Thymus (tissue), 14 donors: Measurements from ENCODE around the gene ASTN2. TPM values are rescaled to one million over a fixed set of nuclear protein-coding genes. Genes with fewer than 3 reads are reported as not detected.

Experiments used
- DNase-seq, 9 donors: peaks; one replicate each; pipeline ENCODE4 v3.0.0-alpha.2; 2013; ENCODE audit warnings: low spot score in 9 of 9, low read depth in 6 of 9, missing footprints in 1 of 9
- H3K27ac ChIP-seq, 2 donors: one replicate each; pipeline ENCODE4 v1.5.1; 2013; ENCODE audit warnings: control low read depth in 1 of 2, low read depth in 1 of 2, low read length in 1 of 2, mild to moderate bottlenecking in 1 of 2, moderate library complexity in 1 of 2
- H3K27me3 ChIP-seq, 2 donors: one replicate each; pipeline ENCODE4 v1.5.1; 2013; ENCODE audit warnings: low read length in 1 of 2; ENCODE audit not compliant: control insufficient read depth in 2 of 2, insufficient read depth in 1 of 2
- H3K36me3 ChIP-seq, 2 donors: one replicate each; pipeline ENCODE4 v1.5.1; 2013; ENCODE audit warnings: low read length in 1 of 2, mild to moderate bottlenecking in 1 of 2, moderate library complexity in 1 of 2; ENCODE audit not compliant: control insufficient read depth in 2 of 2, insufficient read depth in 2 of 2
- H3K4me1 ChIP-seq, 2 donors: one replicate each; pipeline ENCODE4 v1.5.1; 2013; ENCODE audit warnings: low read length in 2 of 2; ENCODE audit not compliant: control insufficient read depth in 2 of 2, insufficient read depth in 2 of 2
- H3K4me3 ChIP-seq, 2 donors: one replicate each; pipeline ENCODE4 v1.5.1; 2013; ENCODE audit warnings: low read length in 2 of 2, control low read depth in 1 of 2, mild to moderate bottlenecking in 1 of 2
- H3K9me3 ChIP-seq, 2 donors: one replicate each; pipeline ENCODE4 v1.5.1; 2013; ENCODE audit warnings: low read length in 1 of 2, mild to moderate bottlenecking in 1 of 2; ENCODE audit not compliant: control insufficient read depth in 2 of 2, insufficient read depth in 1 of 2
- WGBS: extraction: QIAGEN DNeasy Blood & Tissue Kit; methylation state at CpG from one replicate; pipeline ENCODE4 v1.1.7; 2013; 5-methylcytosine and 5-hydroxymethylcytosine counted together
- long read RNA-seq, 10 donors: transcript quantifications; one replicate each; lab custom pipeline, GENCODE V29; 2026
- polyA plus RNA-seq: library from polyadenylated mRNA; stranded (reverse); fragments of 200-250 nt; gene quantifications from one replicate; pipeline ENCODE4 v1.2.3, GENCODE V29; 2013
- total RNA-seq: library from RNA; stranded (reverse); fragments of 120-200 nt; gene quantifications from one replicate; pipeline ENCODE4 v1.2.4, GENCODE V29; 2013
- donor health status: healthy.

Gene ASTN2, protein sequence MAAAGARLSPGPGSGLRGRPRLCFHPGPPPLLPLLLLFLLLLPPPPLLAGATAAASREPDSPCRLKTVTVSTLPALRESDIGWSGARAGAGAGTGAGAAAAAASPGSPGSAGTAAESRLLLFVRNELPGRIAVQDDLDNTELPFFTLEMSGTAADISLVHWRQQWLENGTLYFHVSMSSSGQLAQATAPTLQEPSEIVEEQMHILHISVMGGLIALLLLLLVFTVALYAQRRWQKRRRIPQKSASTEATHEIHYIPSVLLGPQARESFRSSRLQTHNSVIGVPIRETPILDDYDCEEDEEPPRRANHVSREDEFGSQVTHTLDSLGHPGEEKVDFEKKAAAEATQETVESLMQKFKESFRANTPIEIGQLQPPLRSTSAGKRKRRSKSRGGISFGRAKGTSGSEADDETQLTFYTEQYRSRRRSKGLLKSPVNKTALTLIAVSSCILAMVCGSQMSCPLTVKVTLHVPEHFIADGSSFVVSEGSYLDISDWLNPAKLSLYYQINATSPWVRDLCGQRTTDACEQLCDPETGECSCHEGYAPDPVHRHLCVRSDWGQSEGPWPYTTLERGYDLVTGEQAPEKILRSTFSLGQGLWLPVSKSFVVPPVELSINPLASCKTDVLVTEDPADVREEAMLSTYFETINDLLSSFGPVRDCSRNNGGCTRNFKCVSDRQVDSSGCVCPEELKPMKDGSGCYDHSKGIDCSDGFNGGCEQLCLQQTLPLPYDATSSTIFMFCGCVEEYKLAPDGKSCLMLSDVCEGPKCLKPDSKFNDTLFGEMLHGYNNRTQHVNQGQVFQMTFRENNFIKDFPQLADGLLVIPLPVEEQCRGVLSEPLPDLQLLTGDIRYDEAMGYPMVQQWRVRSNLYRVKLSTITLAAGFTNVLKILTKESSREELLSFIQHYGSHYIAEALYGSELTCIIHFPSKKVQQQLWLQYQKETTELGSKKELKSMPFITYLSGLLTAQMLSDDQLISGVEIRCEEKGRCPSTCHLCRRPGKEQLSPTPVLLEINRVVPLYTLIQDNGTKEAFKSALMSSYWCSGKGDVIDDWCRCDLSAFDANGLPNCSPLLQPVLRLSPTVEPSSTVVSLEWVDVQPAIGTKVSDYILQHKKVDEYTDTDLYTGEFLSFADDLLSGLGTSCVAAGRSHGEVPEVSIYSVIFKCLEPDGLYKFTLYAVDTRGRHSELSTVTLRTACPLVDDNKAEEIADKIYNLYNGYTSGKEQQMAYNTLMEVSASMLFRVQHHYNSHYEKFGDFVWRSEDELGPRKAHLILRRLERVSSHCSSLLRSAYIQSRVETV (N-terminal part only)
- total RNA-seq (5.9 TPM), polyA plus RNA-seq (5.8 TPM)
- long read RNA-seq, donor 1: 0 reads
- long read RNA-seq, donor 2: 0 reads
- long read RNA-seq, donor 3: 0 reads
- long read RNA-seq, donor 4: 0 reads
- long read RNA-seq, donor 5: 0 reads
- long read RNA-seq, donor 6, full-length matches to known transcripts: 1 of 1 reads
- long read RNA-seq, donor 6, partial matches to known transcripts: 0 of 1 reads
- long read RNA-seq, donor 6, other reads (novel, unspliced or antisense): 0 of 1 reads
- long read RNA-seq, donor 7: 0 reads
- long read RNA-seq, donor 8: 0 reads
- long read RNA-seq, donor 9: 0 reads
- long read RNA-seq, donor 10: 0 reads

DNA sequence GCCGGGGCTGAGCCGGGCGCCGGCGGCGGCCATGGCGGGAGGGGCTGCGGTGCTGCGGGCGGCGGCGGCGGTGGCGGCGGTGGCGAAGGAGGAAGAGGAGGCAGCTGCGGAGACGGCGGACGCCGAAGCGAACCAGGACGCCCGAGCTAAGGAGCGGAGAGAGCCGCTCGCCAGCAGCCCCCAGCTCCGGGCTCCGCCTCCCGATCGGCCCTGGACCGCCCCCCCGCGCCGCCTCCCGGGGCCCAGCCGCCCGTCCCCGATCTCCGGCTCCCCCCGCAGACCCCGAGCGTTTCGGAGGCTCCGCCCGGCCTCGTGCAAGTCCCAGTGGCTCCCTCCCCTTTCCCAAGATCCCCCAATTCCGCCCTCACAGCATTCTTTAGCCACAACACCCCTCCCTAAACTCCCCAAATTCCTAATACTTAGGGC, at the start of gene ASTN2:
ASTN2 (minus strand) TSS at position 152 of the 426 bp plus-strand sequence; CDS start at position 33, 119 bp downstream.
- DNase-seq: no peak
- Histone ChIP-seq H3K27me3 (peaks cover 51 to 54% of the 10 kb centered on the region in 2 donors), H3K9me3 (no peaks in the 10 kb centered on the region), H3K4me3 (peak within 1 kb of the TSS; percentile 27 to 32), H3K4me1 (no peaks in the 10 kb centered on the region), H3K27ac (no peak within 1 kb of the TSS), H3K36me3 (no peaks in the 10 kb centered on the region)
- WGBS: under 1% methylated on average over 39 of the region's 48 CpGs

DNA sequence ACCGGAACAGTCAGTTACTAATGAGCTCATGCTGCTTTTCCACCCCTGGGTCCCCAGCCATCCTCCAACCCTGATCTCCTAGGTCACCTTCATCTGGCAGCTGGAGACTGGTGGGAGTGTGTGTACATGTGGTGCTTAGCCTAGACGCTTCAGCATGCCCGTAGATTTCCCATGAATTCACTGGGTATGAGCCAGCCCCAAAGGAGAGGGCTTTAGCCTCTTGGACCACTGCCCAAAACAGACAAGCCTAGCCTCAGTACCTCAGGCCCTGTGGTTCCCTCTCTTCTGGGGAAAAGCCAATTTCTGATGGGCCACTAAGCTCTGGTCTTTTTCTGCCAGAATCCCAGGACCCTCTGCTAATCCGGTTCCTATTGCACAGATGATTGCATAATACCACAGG, 48.0 kb upstream of the ASTN2 start:
- H3K36me3 ChIP-seq: no peaks in the 10 kb centered on the region
- no peaks in the 10 kb centered on the region for H3K27me3 ChIP-seq
- H3K9me3 ChIP-seq: no peaks in the 10 kb centered on the region
- no peak for DNase-seq
- H3K4me3 ChIP-seq: no peak overlapping the region
- H3K27ac ChIP-seq: no peak overlapping the region
- H3K4me1 ChIP-seq: no peaks in the 10 kb centered on the region
- 84% methylated on average over 4 of the region's 4 CpGs for WGBS

DNA sequence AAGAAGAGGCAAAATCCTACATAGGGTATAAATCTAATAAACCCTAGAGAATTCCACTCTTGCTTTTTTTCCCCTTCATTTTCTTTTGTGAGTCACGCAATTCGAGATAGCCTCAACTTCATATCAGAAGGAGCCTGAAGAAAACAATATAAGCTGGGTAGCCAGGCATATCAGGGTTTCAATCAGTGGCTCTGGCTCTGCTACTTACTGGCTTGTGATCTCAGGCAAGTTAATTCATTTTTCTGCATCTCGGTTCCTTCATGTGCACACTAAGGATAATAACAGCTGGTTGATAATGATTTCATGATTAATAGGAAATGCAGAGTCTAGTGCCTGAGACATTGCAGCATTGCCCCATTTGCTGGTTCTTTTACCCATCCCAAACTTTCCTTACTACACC, 46.5 kb upstream of the ASTN2 start:
- Histone ChIP-seq H3K4me3 (no peak overlapping the region), H3K27me3 (no peaks in the 10 kb centered on the region), H3K9me3 (no peaks in the 10 kb centered on the region), H3K36me3 (no peaks in the 10 kb centered on the region), H3K27ac (no peak overlapping the region), H3K4me1 (no peaks in the 10 kb centered on the region)
- no peak for DNase-seq
- 89% methylated on average over 3 of the region's 3 CpGs for WGBS

DNA sequence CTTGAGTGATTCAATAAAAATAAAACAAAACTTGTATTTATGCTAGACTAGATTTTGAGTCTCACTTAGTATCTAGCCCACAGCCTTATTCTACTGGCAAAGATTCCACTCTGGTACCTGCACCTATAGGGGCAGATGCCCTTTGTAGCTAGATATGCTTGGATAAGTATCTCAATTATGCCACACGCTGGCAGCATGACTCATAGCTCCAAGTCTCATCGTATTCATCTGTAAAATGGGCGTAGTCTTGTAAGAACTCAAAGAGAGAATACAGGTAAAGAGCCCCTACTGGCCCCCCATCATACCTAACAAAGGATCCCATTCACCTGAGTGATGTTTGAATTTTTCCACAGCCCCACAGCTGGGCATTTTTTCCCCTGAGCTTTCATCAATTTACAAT, 45.9 kb upstream of the ASTN2 start:
- H3K27me3 ChIP-seq: no peaks in the 10 kb centered on the region
- no peak overlapping the region for H3K4me3 ChIP-seq
- H3K4me1 ChIP-seq: no peaks in the 10 kb centered on the region
- WGBS: 93% methylated on average over 3 of the region's 3 CpGs
- H3K36me3 ChIP-seq: no peaks in the 10 kb centered on the region
- DNase-seq: no peak
- H3K9me3 ChIP-seq: no peaks in the 10 kb centered on the region
- H3K27ac ChIP-seq: no peak overlapping the region

DNA sequence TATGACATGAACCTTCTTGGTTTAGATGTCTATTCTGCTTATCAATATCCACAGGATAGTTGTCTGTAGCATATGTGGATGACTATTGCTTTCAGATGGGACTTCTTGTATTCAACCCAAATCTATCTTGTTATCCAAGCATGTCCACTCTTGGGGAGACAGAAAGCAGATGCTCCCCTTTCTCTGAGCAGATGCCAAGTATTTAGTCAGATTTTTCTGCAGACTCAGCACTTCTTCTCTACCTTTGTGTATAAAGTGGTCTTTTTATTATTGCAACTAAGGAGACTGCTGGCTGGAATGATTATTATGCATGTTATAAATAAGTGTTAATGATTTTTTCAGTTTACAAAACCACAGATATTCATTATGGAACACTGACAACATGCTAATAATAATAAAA, 45.1 kb upstream of the ASTN2 start:
- no peaks in the 10 kb centered on the region for H3K36me3 ChIP-seq
- H3K27ac ChIP-seq: no peak overlapping the region
- no peak for DNase-seq
- no peaks in the 10 kb centered on the region for H3K4me1 ChIP-seq
- H3K9me3 ChIP-seq: no peaks in the 10 kb centered on the region
- H3K4me3 ChIP-seq: no peak overlapping the region
- no peaks in the 10 kb centered on the region for H3K27me3 ChIP-seq

DNA sequence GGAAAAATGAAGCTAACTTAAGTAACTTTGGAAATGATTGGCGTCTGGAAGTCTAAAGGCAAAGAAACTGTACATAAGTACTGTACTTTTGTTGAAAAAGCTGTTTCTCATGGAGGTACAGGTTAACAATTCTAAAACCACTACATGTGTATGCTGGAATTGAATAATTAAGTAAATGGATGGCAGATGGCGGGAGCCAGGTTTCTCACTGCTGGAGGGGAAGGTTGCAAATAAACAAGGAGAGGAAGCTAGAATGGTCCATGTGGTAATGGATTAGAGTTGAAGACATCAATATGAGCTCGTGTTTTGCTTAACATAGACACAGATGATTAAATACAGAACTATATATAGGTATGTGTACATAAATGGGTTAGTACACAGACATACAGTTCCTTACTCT, 43.2 kb upstream of the ASTN2 start:
- Histone ChIP-seq H3K4me3 (no peak overlapping the region), H3K27ac (no peak overlapping the region), H3K4me1 (no peaks in the 10 kb centered on the region), H3K9me3 (no peaks in the 10 kb centered on the region), H3K36me3 (no peaks in the 10 kb centered on the region), H3K27me3 (no peaks in the 10 kb centered on the region)
- 86% methylated on average over 3 of the region's 3 CpGs for WGBS
- no peak for DNase-seq

DNA sequence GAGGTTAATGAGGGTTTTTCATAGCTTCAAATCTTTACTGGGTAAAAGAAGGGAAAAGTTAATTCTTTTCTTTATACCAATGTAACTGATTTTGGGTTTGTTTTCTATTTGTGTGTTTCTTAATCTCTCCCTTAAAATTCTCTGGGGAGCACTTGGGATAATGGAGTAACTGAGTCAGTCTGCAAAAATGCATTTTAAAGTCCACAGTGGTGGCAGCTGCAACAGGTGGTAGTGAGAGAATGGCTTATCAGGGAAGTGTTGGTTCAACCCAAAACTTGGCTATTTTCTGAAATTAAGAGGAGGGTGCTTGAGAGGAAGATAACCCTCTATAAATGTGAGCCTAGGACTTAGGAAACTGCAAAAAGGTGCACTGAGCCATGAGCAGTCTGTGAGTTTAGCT, 39.9 kb upstream of the ASTN2 start:
- Histone ChIP-seq H3K27me3 (no peaks in the 10 kb centered on the region), H3K27ac (no peak overlapping the region), H3K9me3 (no peaks in the 10 kb centered on the region), H3K4me3 (no peak overlapping the region), H3K4me1 (no peaks in the 10 kb centered on the region), H3K36me3 (no peaks in the 10 kb centered on the region)
- no peak for DNase-seq

DNA sequence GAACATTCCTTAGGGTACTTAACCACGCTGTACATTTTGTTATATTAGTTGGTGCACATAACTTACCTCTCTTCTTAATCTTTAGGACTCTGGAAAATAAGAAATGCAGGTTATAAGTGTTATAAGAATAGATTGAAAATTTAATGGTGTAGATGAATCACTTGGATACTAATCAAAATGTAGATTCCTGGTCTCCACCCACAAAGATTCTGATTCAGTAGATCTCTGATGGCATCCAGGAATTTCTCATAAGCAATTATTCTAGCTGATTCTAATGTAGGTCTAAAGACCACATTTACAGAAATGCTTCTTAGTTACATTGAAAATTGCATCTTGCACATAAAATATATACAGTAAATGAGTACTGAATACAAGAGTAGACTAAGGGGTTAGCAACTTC, 38.9 kb upstream of the ASTN2 start:
- Histone ChIP-seq H3K4me3 (no peak overlapping the region), H3K27ac (no peak overlapping the region), H3K9me3 (no peaks in the 10 kb centered on the region), H3K36me3 (no peaks in the 10 kb centered on the region), H3K4me1 (no peaks in the 10 kb centered on the region), H3K27me3 (no peaks in the 10 kb centered on the region)
- WGBS: 93% methylated on average over 1 of the region's 1 CpG
- no peak for DNase-seq
